GM20000 (cell line): Measurements from ENCODE around the gene FGD3.
A peak's percentile ranks its signal among the peaks of the same experiment; 100 is the strongest.

ENCODE experiments used
- DNase-seq: peaks from one replicate; pipeline ENCODE4 v3.0.0; 2012; ENCODE audit warnings: low spot score
- TF ChIP-seq, protein P1 (sequence below): IDR thresholded peaks from 2 replicates; pipeline ENCODE4 v1.5.1; 2012; ENCODE audit warnings: mild to moderate bottlenecking, control low read depth; ENCODE audit errors: extremely low read depth, missing control alignments

Gene FGD3

DNA sequence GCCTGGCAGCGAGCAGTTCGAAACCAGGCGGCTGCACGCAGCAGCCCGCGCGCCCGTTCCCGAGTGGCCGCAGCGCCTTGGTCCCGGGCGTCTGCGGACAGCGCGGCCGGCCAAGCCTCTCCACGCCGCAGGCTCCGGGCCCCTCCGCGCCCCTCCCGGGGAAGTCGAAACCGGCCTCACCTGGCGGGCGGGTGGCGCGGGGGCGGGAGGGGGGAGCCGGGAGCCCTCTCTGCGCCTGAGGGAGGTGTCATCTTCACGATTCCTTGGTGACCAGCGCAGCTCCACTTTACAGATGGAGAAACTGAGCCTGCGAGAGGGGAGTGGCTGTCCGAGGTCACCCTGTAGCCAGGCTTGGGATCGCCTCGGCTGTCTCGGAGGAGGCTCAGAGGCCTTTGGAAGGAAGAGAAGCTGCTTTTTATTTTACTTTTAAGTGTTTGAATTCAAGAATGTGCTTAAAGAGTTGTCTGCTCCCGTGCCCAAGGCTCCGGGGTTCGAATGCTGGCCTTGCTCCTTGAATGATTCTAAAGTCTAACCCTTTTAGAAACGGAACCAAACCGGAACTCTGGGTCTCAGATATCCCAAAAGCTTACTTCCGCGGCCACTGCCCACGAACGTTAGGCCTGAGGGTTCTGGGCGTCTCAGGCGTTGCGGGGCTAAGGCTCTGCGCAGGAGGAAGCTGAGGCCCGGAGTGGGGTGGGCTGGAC, 111.8 kb downstream of the FGD3 start:
- DNase-seq: peak; percentile 73
- TF ChIP-seq, protein P1, sequence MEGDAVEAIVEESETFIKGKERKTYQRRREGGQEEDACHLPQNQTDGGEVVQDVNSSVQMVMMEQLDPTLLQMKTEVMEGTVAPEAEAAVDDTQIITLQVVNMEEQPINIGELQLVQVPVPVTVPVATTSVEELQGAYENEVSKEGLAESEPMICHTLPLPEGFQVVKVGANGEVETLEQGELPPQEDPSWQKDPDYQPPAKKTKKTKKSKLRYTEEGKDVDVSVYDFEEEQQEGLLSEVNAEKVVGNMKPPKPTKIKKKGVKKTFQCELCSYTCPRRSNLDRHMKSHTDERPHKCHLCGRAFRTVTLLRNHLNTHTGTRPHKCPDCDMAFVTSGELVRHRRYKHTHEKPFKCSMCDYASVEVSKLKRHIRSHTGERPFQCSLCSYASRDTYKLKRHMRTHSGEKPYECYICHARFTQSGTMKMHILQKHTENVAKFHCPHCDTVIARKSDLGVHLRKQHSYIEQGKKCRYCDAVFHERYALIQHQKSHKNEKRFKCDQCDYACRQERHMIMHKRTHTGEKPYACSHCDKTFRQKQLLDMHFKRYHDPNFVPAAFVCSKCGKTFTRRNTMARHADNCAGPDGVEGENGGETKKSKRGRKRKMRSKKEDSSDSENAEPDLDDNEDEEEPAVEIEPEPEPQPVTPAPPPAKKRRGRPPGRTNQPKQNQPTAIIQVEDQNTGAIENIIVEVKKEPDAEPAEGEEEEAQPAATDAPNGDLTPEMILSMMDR: no peak

DNA sequence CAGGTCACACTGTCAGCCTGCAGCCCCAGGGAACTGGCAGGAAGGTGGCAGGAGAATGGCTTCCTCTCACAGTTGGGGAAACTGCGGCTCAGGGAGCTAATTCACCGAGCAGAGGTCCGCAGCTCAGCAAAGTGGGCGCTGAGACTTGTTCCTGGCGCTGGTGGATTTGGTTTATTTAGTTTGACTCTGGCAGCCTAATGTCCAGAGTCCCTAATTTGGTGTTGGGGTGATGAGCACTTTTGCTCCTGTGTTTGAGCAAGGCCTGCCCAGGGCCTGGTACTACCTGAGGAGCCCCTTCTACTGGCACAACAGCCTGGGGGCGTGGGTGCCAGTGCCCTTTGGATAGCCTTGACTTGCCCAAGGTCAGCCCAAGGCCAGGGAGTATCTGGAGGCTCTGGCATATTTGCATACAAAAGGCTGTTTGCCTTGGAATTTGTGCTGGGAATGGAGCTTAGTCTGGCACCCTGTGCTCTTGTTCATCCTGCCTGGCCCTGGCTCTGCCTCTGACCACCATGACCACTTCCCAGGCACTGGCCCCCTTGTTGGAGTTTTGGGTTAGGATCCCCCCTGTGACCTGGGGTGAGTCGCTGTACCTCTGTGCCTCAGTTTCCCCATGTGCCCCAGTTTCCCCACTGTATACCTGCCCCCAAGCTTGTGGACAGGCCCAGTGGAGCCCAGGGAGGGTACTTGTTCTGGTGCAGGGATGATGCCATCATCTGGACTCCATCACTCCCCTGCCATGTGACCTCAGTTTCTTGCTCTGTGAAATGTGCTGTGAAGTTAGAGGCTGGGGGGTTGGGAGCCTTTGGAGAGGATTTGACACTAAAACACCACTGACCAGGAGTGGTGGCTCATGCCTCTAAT, 112.6 kb downstream of the FGD3 start:
- TF ChIP-seq, protein P1: no peak
- DNase-seq: no peak

DNA sequence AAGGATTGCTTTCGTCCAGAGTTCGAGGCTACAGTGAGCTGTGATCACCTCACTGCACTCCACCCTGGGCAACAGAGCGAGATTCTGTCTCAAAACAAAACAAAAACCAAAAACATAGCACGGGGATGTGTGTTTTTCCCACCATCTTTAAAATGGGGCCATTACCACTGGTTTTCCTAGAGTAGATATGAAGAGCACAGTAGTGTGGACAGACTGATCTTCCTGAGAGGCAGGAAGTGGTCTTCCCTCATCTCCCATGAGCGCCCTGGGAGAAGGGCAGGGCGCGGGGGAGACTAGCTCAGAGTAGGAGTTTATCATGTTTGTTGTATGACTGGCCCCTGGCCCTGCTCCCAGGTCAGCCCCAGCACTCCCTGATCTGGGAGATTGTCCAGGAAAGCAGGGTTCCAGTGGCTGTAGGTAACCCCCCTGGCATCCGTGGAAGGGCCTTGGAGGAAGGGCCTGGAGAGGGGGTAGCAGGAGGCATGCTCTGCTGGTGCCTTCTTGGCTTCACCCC, 113.5 kb downstream of the FGD3 start:
- TF ChIP-seq, protein P1: no peak
- DNase-seq: no peak

DNA sequence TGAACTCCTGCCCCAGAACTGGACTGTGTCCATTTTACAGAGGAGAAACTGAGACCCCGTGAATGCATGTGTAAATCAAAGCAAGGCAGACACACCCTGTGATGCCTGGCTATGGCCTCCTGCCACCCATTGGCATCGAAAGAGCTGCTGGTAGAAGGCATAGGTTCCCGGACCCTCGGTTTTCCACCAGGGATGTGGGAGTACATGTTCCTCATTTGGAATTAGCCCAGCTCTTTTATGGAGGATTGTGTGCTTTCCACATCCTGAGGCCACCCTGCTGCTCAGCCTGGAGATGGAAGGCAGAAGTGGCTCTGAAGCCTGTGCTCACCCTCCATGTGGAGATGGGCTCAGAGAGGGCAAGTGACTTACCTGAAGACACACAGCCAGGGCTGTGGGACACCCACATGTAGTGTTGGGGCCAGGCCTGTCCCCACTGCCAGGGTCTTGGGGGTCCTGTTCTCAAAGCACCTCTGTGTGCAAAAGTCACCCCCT, 114.0 kb downstream of the FGD3 start:
- TF ChIP-seq, protein P1: no peak
- DNase-seq: no peak

DNA sequence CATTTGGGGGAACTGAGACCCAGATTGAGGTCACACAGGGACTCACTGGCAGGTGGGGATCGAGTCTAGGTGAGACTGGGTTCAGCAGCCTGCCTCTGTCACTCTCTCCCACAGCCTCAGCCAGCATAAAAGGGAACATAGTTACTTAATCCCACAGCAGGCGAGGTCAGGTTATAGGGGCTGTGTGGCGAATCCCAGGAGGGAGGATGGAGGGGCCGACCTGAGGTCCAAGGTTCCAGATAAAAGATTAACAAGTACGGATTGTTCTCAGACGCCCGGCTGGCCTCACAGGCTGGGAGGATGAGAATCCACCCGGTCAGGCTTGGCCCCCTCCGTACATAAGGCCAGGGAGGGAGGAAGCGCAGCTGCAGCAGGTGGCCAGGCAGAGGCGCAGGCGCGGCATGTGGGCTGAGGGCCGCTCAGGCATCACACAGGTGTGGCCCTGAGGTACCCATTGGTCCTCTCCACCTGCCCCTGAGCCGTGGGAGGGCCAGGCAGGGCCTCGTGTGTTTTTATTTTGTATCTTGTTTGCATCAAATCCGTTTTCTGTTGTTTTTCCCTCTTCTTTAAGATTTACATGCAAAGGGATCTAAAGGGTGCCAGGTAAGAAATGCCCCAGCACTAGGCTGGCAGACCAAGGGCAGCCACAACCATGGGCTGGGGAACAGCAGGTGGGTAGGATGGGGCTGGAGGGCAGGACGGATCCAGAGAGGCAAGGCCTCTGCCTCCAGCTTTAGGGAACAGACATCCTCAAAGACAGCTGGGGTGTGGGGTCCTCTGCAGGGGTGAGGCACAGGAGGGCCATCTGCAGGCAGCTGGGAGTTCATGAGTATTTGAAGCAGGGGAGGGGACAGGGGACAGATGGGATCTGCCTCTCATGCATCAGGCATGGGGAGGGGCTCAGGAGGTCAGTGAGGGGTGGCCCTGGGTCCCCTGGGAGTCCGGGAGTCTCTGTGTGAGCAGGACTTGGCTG, 114.8 kb downstream of the FGD3 start:
- TF ChIP-seq, protein P1: no peak
- DNase-seq: peak; percentile 78

DNA sequence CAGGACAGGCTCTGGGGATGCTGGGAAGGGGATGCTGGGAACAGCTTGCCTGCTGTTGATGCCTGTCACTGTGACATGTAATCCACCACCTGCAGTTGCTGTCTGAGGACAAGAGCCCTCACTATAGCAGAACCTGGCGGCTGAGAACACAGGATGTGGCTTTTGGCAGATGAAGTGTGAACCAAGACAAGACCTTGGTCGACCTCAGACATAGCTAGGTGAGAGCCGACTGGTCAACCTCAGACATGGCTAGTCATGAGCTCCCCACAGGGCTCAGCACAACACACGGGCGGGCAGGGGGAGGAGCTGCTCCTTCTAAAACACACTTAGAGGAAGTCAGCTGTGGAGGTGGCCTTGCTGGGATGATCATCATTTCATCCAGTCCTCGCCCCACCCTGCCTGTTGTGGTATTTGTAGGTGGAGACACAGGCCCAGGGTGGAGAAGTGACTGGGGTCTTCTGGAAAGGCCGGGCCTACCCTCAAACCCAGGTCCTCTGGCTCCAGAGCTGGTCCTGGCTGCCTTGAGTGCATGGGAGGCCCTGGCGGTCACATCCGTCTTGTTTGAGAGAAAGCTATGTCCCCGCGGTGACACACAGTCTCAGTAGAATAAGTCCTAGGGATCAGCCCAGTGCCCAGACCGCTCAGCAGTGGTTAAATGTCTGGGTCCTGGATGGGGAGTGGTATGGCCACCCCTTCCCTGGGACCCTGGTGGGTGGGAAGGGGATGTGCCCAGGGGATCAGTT, 117.2 kb downstream of the FGD3 start:
- DNase-seq: peak; percentile 91
- TF ChIP-seq, protein P1: no peak
